Effector memory CD8-positive, alpha-beta T cell (primary cell): ENCODE data around the gene PNKD.
A peak's percentile ranks its signal among the peaks of the same experiment; 100 is the strongest.
"Not testable (repeated sequence)": the region's sequence is repeated elsewhere in the genome, so short reads cannot be mapped to it uniquely, and the experiment has no call there.

Experiments used
- ATAC-seq: fragments of 150-1000 bp; cut with Tn5 transposase; replicated peaks from 2 replicates; pipeline ENCODE4 v1.10.0; 2021; ENCODE audit warnings: mild to moderate bottlenecking, moderate library complexity
- DNase-seq, 3 experiments: peaks; one replicate each; pipeline ENCODE4 v3.0.0; 2021
- H3K27ac Mint-ChIP-seq, 2 donors: one replicate each; pipeline ENCODE4 v1.8.0; 2022; ENCODE audit warnings: mild to moderate bottlenecking in 2 of 2, mixed read lengths in 2 of 2, moderate library complexity in 2 of 2
- H3K27me3 Mint-ChIP-seq, 2 donors: one replicate each; pipeline ENCODE4 v1.8.0; 2022; ENCODE audit warnings: mixed read lengths in 2 of 2
- H3K36me3 Mint-ChIP-seq: one replicate; pipeline ENCODE4 v1.8.0; 2022; ENCODE audit warnings: mild to moderate bottlenecking, moderate library complexity, mixed read lengths; ENCODE audit not compliant: insufficient read depth
- H3K4me1 Mint-ChIP-seq, 2 donors: one replicate each; pipeline ENCODE4 v1.8.0; 2022; ENCODE audit warnings: low read depth in 2 of 2, mixed read lengths in 2 of 2
- H3K4me3 Mint-ChIP-seq, 2 donors: one replicate each; pipeline ENCODE4 v1.8.0; 2022; ENCODE audit warnings: mild to moderate bottlenecking in 2 of 2, mixed read lengths in 2 of 2, moderate library complexity in 2 of 2
- H3K9me3 Mint-ChIP-seq, 2 donors: one replicate each; pipeline ENCODE4 v1.8.0; 2022; ENCODE audit warnings: mixed read lengths in 2 of 2

PNKD gene

GRCh38 chr2:218271865-218272530, 1.7 kb downstream of the PNKD start:
- no peak for DNase-seq
- Mint-ChIP-seq H3K4me3 (peak overlapping the region; percentile 81 to 95), H3K27me3 (no peaks in the 10 kb centered on the region), H3K36me3 (peaks cover 66% of the 10 kb centered on the region), H3K27ac (peak overlapping the region in 1 of 2 donors; percentile 97), H3K4me1 (peaks cover 49 to 52% of the 10 kb centered on the region in 2 donors), H3K9me3 (no peaks in the 10 kb centered on the region)
- no peak for ATAC-seq

- Mint-ChIP-seq H3K4me1 (peaks cover 45 to 48% of the 10 kb centered on the region in 2 donors), H3K27ac (peak overlapping the region in 1 of 2 donors; percentile 84), H3K9me3 (no peaks in the 10 kb centered on the region), H3K36me3 (peaks cover 73% of the 10 kb centered on the region), H3K27me3 (no peaks in the 10 kb centered on the region), H3K4me3 (peak overlapping the region; percentile 4 to 41)
- DNase-seq: peak; percentile 75 to 80 (median 77)
- peak; percentile 16 for ATAC-seq
Measured at GRCh38 chr2:218272531-218273212, 2.4 kb downstream of the PNKD start.

GRCh38 chr2:218273214-218273907, 3.0 kb downstream of the PNKD start:
- Mint-ChIP-seq H3K4me1 (peaks cover 46 to 47% of the 10 kb centered on the region in 2 donors), H3K36me3 (peaks cover 74% of the 10 kb centered on the region)
- not testable (repeated sequence) for H3K9me3 Mint-ChIP-seq, H3K27me3 Mint-ChIP-seq, ATAC-seq, H3K27ac Mint-ChIP-seq, H3K4me3 Mint-ChIP-seq, DNase-seq

- no peak overlapping the region for H3K27ac Mint-ChIP-seq
- DNase-seq (no peak), ATAC-seq (no peak)
- H3K9me3 Mint-ChIP-seq: no peaks in the 10 kb centered on the region
- no peak overlapping the region for H3K4me3 Mint-ChIP-seq
- H3K27me3 Mint-ChIP-seq: no peaks in the 10 kb centered on the region
- peaks cover 71% of the 10 kb centered on the region for H3K36me3 Mint-ChIP-seq
- H3K4me1 Mint-ChIP-seq: peaks cover 46 to 47% of the 10 kb centered on the region in 2 donors
Measured at GRCh38 chr2:218273908-218274249, 3.6 kb downstream of the PNKD start.

- DNase-seq: no peak
- no peak overlapping the region for H3K4me3 Mint-ChIP-seq
- peak overlapping the region; percentile 66 to 67 for H3K27ac Mint-ChIP-seq
- no peak for ATAC-seq
- H3K9me3 Mint-ChIP-seq: no peaks in the 10 kb centered on the region
- peaks cover 68% of the 10 kb centered on the region for H3K36me3 Mint-ChIP-seq
- no peaks in the 10 kb centered on the region for H3K27me3 Mint-ChIP-seq
- H3K4me1 Mint-ChIP-seq: peaks cover 43 to 45% of the 10 kb centered on the region in 2 donors
Measured at GRCh38 chr2:218274586-218274985, 4.3 kb downstream of the PNKD start.

GRCh38 chr2:218275371-218276072, 5.2 kb downstream of the PNKD start:
- Mint-ChIP-seq H3K4me1 (peaks cover 45 to 50% of the 10 kb centered on the region in 2 donors), H3K4me3 (no peak overlapping the region)

GRCh38 chr2:218276986-218277755, 6.9 kb downstream of the PNKD start:
- H3K9me3 Mint-ChIP-seq: no peaks in the 10 kb centered on the region
- ATAC-seq (no peak), DNase-seq (no peak)
- no peaks in the 10 kb centered on the region for H3K27me3 Mint-ChIP-seq
- H3K4me1 Mint-ChIP-seq: peaks cover 29 to 34% of the 10 kb centered on the region in 2 donors
- H3K27ac Mint-ChIP-seq: peak overlapping the region; percentile 29 to 33
- no peak overlapping the region for H3K4me3 Mint-ChIP-seq
- H3K36me3 Mint-ChIP-seq: peaks cover 71% of the 10 kb centered on the region

More at GRCh38 chr2:218275371-218276072, 5.2 kb downstream of the PNKD start:
- Mint-ChIP-seq H3K27me3 (no peaks in the 10 kb centered on the region), H3K36me3 (peaks cover 67% of the 10 kb centered on the region), H3K27ac (peak overlapping the region in 1 of 2 donors; percentile 67), H3K9me3 (no peaks in the 10 kb centered on the region)
- no peak for DNase-seq
- ATAC-seq: no peak

- Mint-ChIP-seq H3K27ac (peak overlapping the region; percentile 64 to 83), H3K9me3 (no peaks in the 10 kb centered on the region), H3K4me1 (peaks cover 27 to 29% of the 10 kb centered on the region in 2 donors), H3K4me3 (no peak overlapping the region), H3K36me3 (peaks cover 65% of the 10 kb centered on the region), H3K27me3 (no peaks in the 10 kb centered on the region)
- no peak for ATAC-seq
- DNase-seq: no peak
Measured at GRCh38 chr2:218277921-218278320, 7.6 kb downstream of the PNKD start.

GRCh38 chr2:218278531-218279360, 8.4 kb downstream of the PNKD start:
- DNase-seq: no peak
- H3K4me3 Mint-ChIP-seq: no peak overlapping the region
- no peak for ATAC-seq
- H3K36me3 Mint-ChIP-seq: peaks cover 62% of the 10 kb centered on the region
- peak overlapping the region; percentile 83 to 92 for H3K27ac Mint-ChIP-seq
- H3K4me1 Mint-ChIP-seq: peaks cover 29 to 33% of the 10 kb centered on the region in 2 donors
- H3K9me3 Mint-ChIP-seq: no peaks in the 10 kb centered on the region
- H3K27me3 Mint-ChIP-seq: no peaks in the 10 kb centered on the region

GRCh38 chr2:218280260-218280870, 10.0 kb downstream of the PNKD start:
- H3K4me1 Mint-ChIP-seq: peaks cover 37 to 46% of the 10 kb centered on the region in 2 donors
- H3K27me3 Mint-ChIP-seq: no peaks in the 10 kb centered on the region
- no peak overlapping the region for H3K4me3 Mint-ChIP-seq
- H3K36me3 Mint-ChIP-seq: peaks cover 61% of the 10 kb centered on the region
- no peak for ATAC-seq
- no peaks in the 10 kb centered on the region for H3K9me3 Mint-ChIP-seq
- DNase-seq: no peak
- H3K27ac Mint-ChIP-seq: peak overlapping the region; percentile 83 to 92

- Mint-ChIP-seq H3K4me3 (no peak overlapping the region), H3K27me3 (no peaks in the 10 kb centered on the region), H3K36me3 (peaks cover 58% of the 10 kb centered on the region), H3K27ac (peak overlapping the region; percentile 84 to 99), H3K9me3 (no peaks in the 10 kb centered on the region), H3K4me1 (peaks cover 48 to 56% of the 10 kb centered on the region in 2 donors)
- ATAC-seq (no peak), DNase-seq (no peak)
Measured at GRCh38 chr2:218281449-218281848, 11.1 kb downstream of the PNKD start.
